ENCODE results near the gene PITPNM2.

GRCh38 chr12:123134826-123135225, 16.1 kb downstream of the PITPNM2 start:
- TF ChIP-seq CTCF (IDR thresholded peaks at IDR 0.05) = no peak
- TF ChIP-seq POLR2A (IDR thresholded peaks at IDR 0.05) = no peak
